Gastroesophageal sphincter (tissue), 4 donors: ENCODE results near the gene FBXL17. TPM values are rescaled to one million over a fixed set of nuclear protein-coding genes. Genes with fewer than 3 reads are reported as not detected.

ENCODE experiments used
- ATAC-seq: fragments of 150-250 bp; one replicate; pipeline ENCODE4 v1.9.1; 2016; ENCODE audit warnings: mild to moderate bottlenecking, moderate library complexity
- H3K27ac ChIP-seq, 4 donors: fragments of 200-600 bp; sonication (generic) in 3 of 4; 1 replicate in 3 of 4; 2 replicates in 1 of 4; pipeline ENCODE4 v1.5.1; 2016 to 2019
- H3K27me3 ChIP-seq: fragments of 200-600 bp; sonication (generic); one replicate; pipeline ENCODE4 v1.5.1; 2019
- H3K36me3 ChIP-seq, 2 donors: fragments of 200-600 bp; sonication (generic); one replicate each; pipeline ENCODE4 v1.5.1; 2019; ENCODE audit warnings: control low read depth in 1 of 2
- H3K4me1 ChIP-seq, 3 donors: fragments of 200-600 bp; sonication (generic); 1 replicate in 2 of 3; 2 replicates in 1 of 3; pipeline ENCODE4 v1.5.1; 2016 to 2019; ENCODE audit warnings: control low read depth in 2 of 3
- H3K4me3 ChIP-seq, 2 donors: fragments of 200-600 bp; sonication (generic); one replicate each; pipeline ENCODE4 v1.5.1; 2019; ENCODE audit warnings: mild to moderate bottlenecking in 1 of 2, moderate library complexity in 1 of 2
- H3K9me3 ChIP-seq, 3 donors: fragments of 200-600 bp; sonication (generic); one replicate each; pipeline ENCODE4 v1.5.1; 2017 to 2019; ENCODE audit warnings: control low read depth in 2 of 3
- CTCF ChIP-seq, 4 experiments: fragments of 200-600 bp in 2 of 4; fragments of 450-650 bp in 2 of 4; sonication (generic) in 1 of 4; IDR thresholded peaks; one replicate each; pipeline ENCODE4 v1.5.1; 2017 to 2019; ENCODE audit warnings: antibody characterized with exemption in 4 of 4, mild to moderate bottlenecking in 2 of 4, moderate library complexity in 2 of 4
- EP300 ChIP-seq: sonication (generic); formaldehyde crosslinking; IDR thresholded peaks from one replicate; pipeline ENCODE4 v1.6.1; 2017; ENCODE audit warnings: antibody characterized with exemption, mild to moderate bottlenecking
- POLR2A ChIP-seq, 2 donors: fragments of 450-650 bp; IDR thresholded peaks; one replicate each; pipeline ENCODE4 v1.6.1; 2017; ENCODE audit warnings: antibody characterized with exemption in 2 of 2, mild to moderate bottlenecking in 2 of 2, moderate library complexity in 1 of 2
- POLR2AphosphoS5 ChIP-seq: sonication (generic); formaldehyde crosslinking; IDR thresholded peaks from one replicate; pipeline ENCODE4 v1.6.1; 2017; ENCODE audit warnings: antibody characterized with exemption
- WGBS, 2 donors: methylation state at CpG; one replicate each; pipeline ENCODE4 v1.1.5; 2018; ENCODE audit warnings: low coverage in 1 of 2; 5-methylcytosine and 5-hydroxymethylcytosine counted together
- total RNA-seq, 4 donors: library from RNA; depleted of rRNA; stranded (reverse); fragments of >200 nt; gene quantifications; one replicate each; pipeline ENCODE4 v1.1.0, GENCODE V29; 2016

The FBXL17 gene
- total RNA-seq, 4 donors from 2014 or later, result 15.3 to 25.5 (median 21.7) TPM

- peaks cover 0 to 6% of the 10 kb centered on the region in 2 donors for H3K36me3 ChIP-seq
- TF ChIP-seq POLR2A (IDR thresholded peaks at IDR 0.05) (no peak), POLR2AphosphoS5 (no peak), CTCF (IDR thresholded peaks at IDR 0.05) (no peak), EP300 (no peak)
- no peak overlapping the region for H3K27ac ChIP-seq
- ATAC-seq, result no peak
- WGBS, 2 donors, result 87 to 96% methylated on average over 3 of the region's 3 CpGs
- H3K27me3 ChIP-seq, result no peaks in the 10 kb centered on the region
- no peak overlapping the region for H3K4me3 ChIP-seq
- peaks cover 0 to 5% (median 0%) of the 10 kb centered on the region in 3 donors for H3K9me3 ChIP-seq
- H3K4me1 ChIP-seq, result no peaks in the 10 kb centered on the region
Measured at GRCh38 chr5:108059334-108059733, 322.6 kb downstream of the FBXL17 start.

GRCh38 chr5:108054349-108054748 lies 327.5 kb downstream of the FBXL17 start:
- no peaks in the 10 kb centered on the region for H3K27me3 ChIP-seq
- H3K27ac ChIP-seq, result no peak overlapping the region
- no peak for ATAC-seq
- TF ChIP-seq EP300, result no peak
- no peak for TF ChIP-seq CTCF (IDR thresholded peaks at IDR 0.05)
- no peak for TF ChIP-seq POLR2AphosphoS5
- TF ChIP-seq POLR2A (IDR thresholded peaks at IDR 0.05), result no peak
- H3K4me3 ChIP-seq, result no peak overlapping the region
- H3K36me3 ChIP-seq, result peaks cover 0 to 14% of the 10 kb centered on the region in 2 donors
- peaks cover 0 to 28% (median 0%) of the 10 kb centered on the region in 3 donors for H3K9me3 ChIP-seq
- no peaks in the 10 kb centered on the region for H3K4me1 ChIP-seq

- H3K4me3 ChIP-seq, result no peak overlapping the region
- H3K27ac ChIP-seq, result no peak overlapping the region
- TF ChIP-seq POLR2A (IDR thresholded peaks at IDR 0.05), result no peak
- no peak for TF ChIP-seq EP300
- TF ChIP-seq CTCF (IDR thresholded peaks at IDR 0.05), result no peak
- TF ChIP-seq POLR2AphosphoS5, result no peak
- no peaks in the 10 kb centered on the region for H3K4me1 ChIP-seq
- 85 to 95% methylated on average over 4 to 8 of the region's 13 CpGs for WGBS, 2 donors
- no peak for ATAC-seq
- no peaks in the 10 kb centered on the region for H3K27me3 ChIP-seq
- peaks cover 0 to 9% (median 0%) of the 10 kb centered on the region in 3 donors for H3K9me3 ChIP-seq
- no peaks in the 10 kb centered on the region for H3K36me3 ChIP-seq
Measured at GRCh38 chr5:108046955-108047670, 334.8 kb downstream of the FBXL17 start.

- no peak for ATAC-seq
- whole genome bisulfite sequencing, 2 donors, result 55 to 71% methylated on average over 5 to 7 of the region's 7 CpGs
Measured at GRCh38 chr5:108036482-108036881, 345.4 kb downstream of the FBXL17 start.

GRCh38 chr5:108028883-108029282 lies 353.0 kb downstream of the FBXL17 start:
- H3K36me3 ChIP-seq, result no peaks in the 10 kb centered on the region
- no peak for ATAC-seq
- H3K4me1 ChIP-seq, result no peaks in the 10 kb centered on the region
- no peaks in the 10 kb centered on the region for H3K9me3 ChIP-seq
- no peak overlapping the region for H3K27ac ChIP-seq
- no peak overlapping the region for H3K4me3 ChIP-seq
- no peaks in the 10 kb centered on the region for H3K27me3 ChIP-seq
- 74 to 77% methylated on average over 3 of the region's 3 CpGs for WGBS, 2 donors
- TF ChIP-seq EP300 (no peak), POLR2AphosphoS5 (no peak)

More at GRCh38 chr5:108036482-108036881, 345.4 kb downstream of the FBXL17 start:
- no peaks in the 10 kb centered on the region for H3K4me1 ChIP-seq
- no peak for TF ChIP-seq EP300
- no peak for TF ChIP-seq POLR2AphosphoS5
- H3K9me3 ChIP-seq, result no peaks in the 10 kb centered on the region
- H3K27me3 ChIP-seq, result no peaks in the 10 kb centered on the region
- no peak overlapping the region for H3K4me3 ChIP-seq
- H3K36me3 ChIP-seq, result no peaks in the 10 kb centered on the region
- no peak overlapping the region for H3K27ac ChIP-seq

- Histone ChIP-seq H3K27me3 (no peaks in the 10 kb centered on the region), H3K4me3 (no peak overlapping the region), H3K27ac (no peak overlapping the region), H3K4me1 (no peaks in the 10 kb centered on the region), H3K36me3 (no peaks in the 10 kb centered on the region), H3K9me3 (no peaks in the 10 kb centered on the region)
- ATAC-seq, result no peak
- TF ChIP-seq POLR2A (IDR thresholded peaks at IDR 0.05) (no peak), CTCF (IDR thresholded peaks at IDR 0.05) (no peak), POLR2AphosphoS5 (no peak)
Measured at GRCh38 chr5:108028412-108028811, 353.5 kb downstream of the FBXL17 start.
